Subcutaneous abdominal adipose tissue (tissue), 5 donors: ENCODE data around the gene AP1S3.

Source experiments
- H3K27ac ChIP-seq: one replicate; pipeline ENCODE4 v1.7.0; 2013; ENCODE audit warnings: low read depth, mild to moderate bottlenecking, inconsistent platforms, low read length, moderate library complexity
- H3K27me3 ChIP-seq, 5 donors: one replicate each; pipeline ENCODE4 v1.7.0; 2013; ENCODE audit warnings: low read length in 5 of 5, inconsistent platforms in 1 of 5; ENCODE audit not compliant: control insufficient read depth in 5 of 5, insufficient read depth in 4 of 5
- H3K36me3 ChIP-seq, 5 donors: one replicate each; pipeline ENCODE4 v1.7.0; 2013; ENCODE audit warnings: low read length in 5 of 5; ENCODE audit not compliant: control insufficient read depth in 5 of 5, insufficient read depth in 5 of 5
- H3K4me1 ChIP-seq, 5 donors: one replicate each; pipeline ENCODE4 v1.7.0; 2013; ENCODE audit warnings: low read length in 5 of 5, mild to moderate bottlenecking in 3 of 5, moderate library complexity in 1 of 5; ENCODE audit not compliant: control insufficient read depth in 5 of 5, insufficient read depth in 5 of 5
- H3K4me3 ChIP-seq, 5 donors: one replicate each; pipeline ENCODE4 v1.7.0; 2013; ENCODE audit warnings: low read length in 5 of 5, low read depth in 1 of 5
- H3K9ac ChIP-seq, 5 donors: one replicate each; pipeline ENCODE4 v1.7.0; 2013; ENCODE audit warnings: low read length in 5 of 5, mild to moderate bottlenecking in 4 of 5, moderate library complexity in 3 of 5
- H3K9me3 ChIP-seq, 5 donors: one replicate each; pipeline ENCODE4 v1.7.0; 2013; ENCODE audit warnings: low read length in 5 of 5; ENCODE audit not compliant: control insufficient read depth in 5 of 5
- donor health status: healthy.
- donor health status: healthy.
- donor health status: healthy.
- donor health status: healthy.
- donor health status: healthy.

The AP1S3 gene

GRCh38 chr2:223855426-223855825 lies 18.0 kb upstream of the AP1S3 start:
- H3K4me3 ChIP-seq, result no peak overlapping the region
- no peaks in the 10 kb centered on the region for H3K27me3 ChIP-seq
- H3K4me1 ChIP-seq, result no peaks in the 10 kb centered on the region
- H3K9ac ChIP-seq, result no peak overlapping the region
- no peaks in the 10 kb centered on the region for H3K9me3 ChIP-seq
- H3K36me3 ChIP-seq, result peaks cover 11 to 26% (median 12%) of the 10 kb centered on the region in 5 donors
- H3K27ac ChIP-seq, result no peak overlapping the region

DNA sequence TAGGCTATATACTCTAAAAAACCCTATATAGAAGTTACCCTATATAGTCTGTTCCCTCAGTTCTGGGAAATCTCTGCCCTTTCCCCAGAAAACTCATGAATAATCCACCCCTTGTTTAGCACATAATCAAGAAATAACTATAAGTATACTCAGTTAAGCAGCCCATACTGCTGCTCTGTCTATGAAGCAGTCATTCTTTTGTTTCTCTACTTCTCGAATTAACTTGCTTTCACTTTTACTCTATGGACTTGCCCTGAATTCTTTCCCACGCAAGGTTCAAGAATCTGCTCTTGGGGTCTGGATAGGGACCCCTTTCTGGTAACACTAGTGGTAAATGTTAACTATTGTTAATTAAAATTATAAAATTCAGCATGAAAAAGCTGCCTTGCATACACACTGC lies 17.4 kb upstream of the AP1S3 start:
- Histone ChIP-seq H3K27ac (no peak overlapping the region), H3K27me3 (no peaks in the 10 kb centered on the region), H3K4me3 (no peak overlapping the region), H3K4me1 (no peaks in the 10 kb centered on the region), H3K9ac (no peak overlapping the region), H3K9me3 (no peaks in the 10 kb centered on the region), H3K36me3 (peaks cover 11 to 27% (median 12%) of the 10 kb centered on the region in 5 donors)

- H3K36me3 ChIP-seq, result peaks cover 11 to 33% (median 12%) of the 10 kb centered on the region in 5 donors
- H3K9ac ChIP-seq, result no peak overlapping the region
- H3K27me3 ChIP-seq, result no peaks in the 10 kb centered on the region
- H3K4me1 ChIP-seq, result no peaks in the 10 kb centered on the region
- no peak overlapping the region for H3K27ac ChIP-seq
- H3K4me3 ChIP-seq, result no peak overlapping the region
- no peaks in the 10 kb centered on the region for H3K9me3 ChIP-seq
These were observed 16.0 kb upstream of the AP1S3 start for GRCh38 chr2:223853425-223853837.

DNA sequence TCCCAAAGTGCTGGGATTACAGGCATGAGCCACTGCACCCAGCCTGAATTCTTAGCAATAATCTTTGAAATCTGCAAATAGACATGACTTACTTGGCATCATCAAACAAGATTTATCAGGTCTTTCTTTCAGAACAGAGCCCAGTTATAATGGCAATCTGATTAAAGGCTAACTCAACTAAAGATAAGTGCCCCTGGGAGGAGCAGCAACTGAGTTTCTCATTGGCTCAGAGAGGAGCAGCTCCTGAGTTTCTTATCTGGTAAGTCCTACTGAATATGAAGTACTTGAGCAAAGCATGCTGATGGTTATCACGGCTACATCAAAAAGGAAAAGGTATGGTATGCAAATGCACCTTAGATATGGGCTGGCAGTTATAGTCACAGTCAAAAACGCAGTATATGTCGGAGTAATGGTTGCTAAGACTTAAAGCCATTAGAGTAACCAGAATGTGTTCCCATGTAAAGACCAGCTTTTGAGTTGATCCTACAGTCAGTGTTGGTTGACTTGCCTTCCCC lies 15.0 kb upstream of the AP1S3 start:
- Histone ChIP-seq H3K4me3 (no peak overlapping the region), H3K36me3 (peaks cover 11 to 35% (median 12%) of the 10 kb centered on the region in 5 donors), H3K4me1 (no peaks in the 10 kb centered on the region), H3K27ac (no peak overlapping the region), H3K9ac (no peak overlapping the region), H3K27me3 (no peaks in the 10 kb centered on the region), H3K9me3 (no peaks in the 10 kb centered on the region)

DNA sequence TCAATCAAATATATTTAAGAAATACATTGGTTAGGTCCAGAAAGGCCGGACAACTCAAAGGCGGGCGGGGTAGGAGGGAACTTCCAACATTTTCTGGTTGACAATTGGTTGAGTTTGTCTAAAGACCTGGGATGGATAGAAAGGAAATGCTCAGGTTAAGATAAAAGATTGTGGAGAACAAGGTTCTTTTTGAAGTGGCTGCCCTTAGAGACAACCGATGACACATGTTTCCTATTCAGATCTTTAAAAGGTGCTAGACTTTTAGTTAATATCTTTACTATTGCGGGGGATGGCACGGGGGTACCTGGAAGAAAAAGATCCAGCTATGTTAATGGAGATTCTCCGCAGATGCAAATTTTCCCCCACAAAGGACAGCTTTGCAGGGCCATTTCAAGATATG lies 10.0 kb upstream of the AP1S3 start:
- no peak overlapping the region for H3K9ac ChIP-seq
- H3K27me3 ChIP-seq, result no peaks in the 10 kb centered on the region
- no peaks in the 10 kb centered on the region for H3K4me1 ChIP-seq
- H3K9me3 ChIP-seq, result peaks cover 0 to 2% (median 0%) of the 10 kb centered on the region in 5 donors
- no peak overlapping the region for H3K4me3 ChIP-seq
- peaks cover 1 to 17% (median 2%) of the 10 kb centered on the region in 5 donors for H3K36me3 ChIP-seq
- no peak overlapping the region for H3K27ac ChIP-seq

GRCh38 chr2:223846515-223846914 lies 9.1 kb upstream of the AP1S3 start:
- H3K4me3 ChIP-seq, result no peak overlapping the region
- H3K36me3 ChIP-seq, result peaks cover 0 to 17% (median 0%) of the 10 kb centered on the region in 5 donors
- H3K27ac ChIP-seq, result no peak overlapping the region
- H3K27me3 ChIP-seq, result no peaks in the 10 kb centered on the region
- H3K9me3 ChIP-seq, result peaks cover 0 to 2% (median 0%) of the 10 kb centered on the region in 5 donors
- no peaks in the 10 kb centered on the region for H3K4me1 ChIP-seq
- H3K9ac ChIP-seq, result no peak overlapping the region

DNA sequence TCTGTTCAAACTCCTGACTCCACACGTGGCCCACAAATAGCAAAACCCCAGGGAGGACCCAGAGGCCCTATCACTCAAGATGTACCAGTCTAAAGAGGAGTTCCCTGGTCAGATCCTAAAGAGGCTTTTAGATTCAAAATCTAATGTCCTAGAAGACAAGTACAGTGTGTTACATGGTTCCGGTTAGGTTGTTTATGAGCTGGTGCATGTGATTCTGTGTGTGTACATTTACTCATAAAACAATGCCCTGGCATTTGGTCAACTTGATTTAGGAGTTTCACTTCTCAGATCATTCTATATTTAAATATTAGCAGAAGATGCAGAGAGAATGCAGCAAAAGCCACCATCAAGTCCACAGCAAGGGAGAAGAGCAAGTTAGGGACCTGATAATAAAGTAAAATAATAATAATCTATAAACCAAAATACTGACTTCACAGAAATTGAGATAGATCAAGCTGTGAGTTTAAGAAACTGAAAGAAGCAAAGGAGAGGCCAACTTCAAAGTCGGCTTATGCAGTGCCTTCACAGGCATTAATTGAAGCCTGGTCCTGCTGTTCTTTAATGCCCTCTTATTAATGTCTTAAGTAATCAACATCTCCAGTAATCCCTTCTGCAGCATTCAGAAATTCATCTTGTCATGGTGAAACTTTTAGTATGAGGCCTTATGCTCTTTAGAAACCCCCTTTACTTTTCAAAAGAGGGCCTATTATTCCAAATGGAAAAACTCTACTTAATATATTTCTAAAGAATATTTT lies 4.2 kb upstream of the AP1S3 start:
- Histone ChIP-seq H3K27ac (no peak overlapping the region), H3K27me3 (no peaks in the 10 kb centered on the region), H3K4me1 (peaks cover 2 to 13% (median 5%) of the 10 kb centered on the region in 5 donors), H3K36me3 (peaks cover 0 to 2% (median 0%) of the 10 kb centered on the region in 5 donors), H3K9me3 (peaks cover 0 to 2% (median 0%) of the 10 kb centered on the region in 5 donors), H3K9ac (no peak overlapping the region), H3K4me3 (no peak overlapping the region)

DNA sequence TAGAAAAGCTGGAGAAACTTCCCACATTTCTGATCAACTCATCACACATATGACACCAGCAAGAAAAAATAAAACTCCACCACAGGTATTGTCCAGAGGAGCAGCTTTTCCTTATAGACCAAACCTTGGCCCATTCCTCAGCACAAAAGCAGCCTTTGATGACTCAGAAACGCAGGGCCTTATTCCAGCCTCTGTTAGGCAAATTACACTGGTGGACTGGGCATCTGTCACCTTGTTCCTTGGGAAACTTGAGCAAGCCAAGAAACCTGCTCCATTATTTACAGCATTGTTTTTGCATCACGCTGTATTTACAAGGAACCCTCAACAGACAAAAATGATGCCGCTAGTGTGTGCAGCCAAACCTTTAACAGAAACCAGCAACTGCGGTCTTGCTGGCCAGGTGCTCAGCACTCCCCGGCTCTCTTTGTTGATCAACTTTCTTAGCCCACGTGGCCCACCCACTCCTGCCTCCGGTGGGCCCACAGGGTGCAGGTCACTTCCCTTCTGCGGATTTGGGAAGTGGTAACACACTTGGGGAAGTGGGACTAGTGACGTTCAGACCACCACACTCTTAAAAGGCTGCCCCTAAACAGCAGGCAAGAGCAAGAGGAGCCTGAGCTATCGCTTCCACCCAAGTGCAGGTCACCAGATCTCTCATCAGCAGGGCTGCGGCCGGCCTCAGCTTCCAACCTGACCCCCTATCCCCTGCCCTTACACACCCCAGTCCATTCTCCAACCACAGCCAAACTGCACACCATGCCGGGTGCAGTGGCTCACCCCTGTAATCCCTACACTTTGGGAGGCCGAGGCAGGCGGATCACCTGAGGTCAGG lies 1.5 kb downstream of the AP1S3 start:
- H3K4me3 ChIP-seq, result no peak overlapping the region
- no peak overlapping the region for H3K27ac ChIP-seq
- no peak overlapping the region for H3K9ac ChIP-seq
- H3K36me3 ChIP-seq, result no peaks in the 10 kb centered on the region
- H3K4me1 ChIP-seq, result peaks cover 2 to 24% (median 14%) of the 10 kb centered on the region in 5 donors
- H3K9me3 ChIP-seq, result no peaks in the 10 kb centered on the region
- no peaks in the 10 kb centered on the region for H3K27me3 ChIP-seq

GRCh38 chr2:223834431-223834830 lies 3.0 kb downstream of the AP1S3 start:
- no peak overlapping the region for H3K4me3 ChIP-seq
- H3K36me3 ChIP-seq, result no peaks in the 10 kb centered on the region
- H3K4me1 ChIP-seq, result peaks cover 2 to 24% (median 14%) of the 10 kb centered on the region in 5 donors
- no peak overlapping the region for H3K9ac ChIP-seq
- no peaks in the 10 kb centered on the region for H3K9me3 ChIP-seq
- no peaks in the 10 kb centered on the region for H3K27me3 ChIP-seq
- no peak overlapping the region for H3K27ac ChIP-seq
